Measurements from ENCODE around the gene GDI1. TPM values are rescaled to one million over a fixed set of nuclear protein-coding genes. Genes with fewer than 3 reads are reported as not detected.

Gene GDI1
- total and polyA plus RNA-seq, 2 of the 4 experiments (the other 2 are of a cell fraction), result 113 to 291 TPM

Small RNA genes lying within 50 kb of the gene (microRNA-seq; reads per million reads assigned to microRNA genes)
- gene MIR6858 (ENCODE audit: insufficient read depth in 1 of 2, insufficient read length in 1 of 2, unreplicated experiment in 1 of 2) (0 to 3.3 reads per million in 2 experiments), gene SNORA70 (ENCODE audit: insufficient read depth, insufficient read length) (not detected)

Small RNA genes lying within 50 kb of the gene (small RNA-seq; reads per million reads assigned to genes)
- gene MIR6858, result 0 reads per million in 5 experiments
- 0 reads per million in 5 experiments for gene SNORA70

Other genes starting within 250 kb of the GDI1 start
- not detected in 2 replicates for gene OPN1MW2, start 217.4 kb upstream of the GDI1 start, total RNA-seq (2012; rRNA removed)
- not detected in 2 replicates for gene OPN1MW2, start 217.4 kb upstream of the GDI1 start, polyA plus RNA-seq (2012; rRNA removed)
- gene OPN1MW3, start 179.6 kb upstream of the GDI1 start, total RNA-seq (2012; rRNA removed), result not detected in 2 replicates
- gene OPN1MW3, start 179.6 kb upstream of the GDI1 start, polyA plus RNA-seq (2012; rRNA removed), result not detected in 2 replicates
- not detected in 2 replicates for gene TEX28, start 142.0 kb upstream of the GDI1 start, total RNA-seq (2012; rRNA removed)
- not detected in 2 replicates for gene TEX28, start 142.0 kb upstream of the GDI1 start, polyA plus RNA-seq (2012; rRNA removed)
- gene TKTL1, start 141.4 kb upstream of the GDI1 start, total RNA-seq (2012; rRNA removed), result not detected in 2 replicates
- gene TKTL1, start 141.4 kb upstream of the GDI1 start, polyA plus RNA-seq (2012; rRNA removed), result not detected in 2 replicates
- 1,356 and 1,443 TPM in 2 replicates for gene FLNA, start 62.5 kb upstream of the GDI1 start, total RNA-seq (2012; rRNA removed)
- 1,357 and 1,435 TPM in 2 replicates for gene FLNA, start 62.5 kb upstream of the GDI1 start, polyA plus RNA-seq (2012; rRNA removed)
- gene EMD, start 57.9 kb upstream of the GDI1 start, total RNA-seq (2012; rRNA removed), result 9.9 and 11.4 TPM in 2 replicates
- 68.8 and 80.6 TPM in 2 replicates for gene EMD, start 57.9 kb upstream of the GDI1 start, polyA plus RNA-seq (2012; rRNA removed)
- gene RPL10, start 38.8 kb upstream of the GDI1 start, total RNA-seq (2012; rRNA removed), result 1,582 and 1,900 TPM in 2 replicates
- gene RPL10, start 38.8 kb upstream of the GDI1 start, polyA plus RNA-seq (2012; rRNA removed), result 4,696 and 7,467 TPM in 2 replicates
- gene DNASE1L1, start 27.9 kb upstream of the GDI1 start, total RNA-seq (2012; rRNA removed), result 42.5 and 51.4 TPM in 2 replicates
- 54.7 and 55.5 TPM in 2 replicates for gene DNASE1L1, start 27.9 kb upstream of the GDI1 start, polyA plus RNA-seq (2012; rRNA removed)
- 4.4 and 4.8 TPM in 2 replicates for gene TAFAZZIN, start 25.6 kb upstream of the GDI1 start, total RNA-seq (2012; rRNA removed)
- 24.4 and 26.6 TPM in 2 replicates for gene TAFAZZIN, start 25.6 kb upstream of the GDI1 start, polyA plus RNA-seq (2012; rRNA removed)
- gene ATP6AP1, start 8.5 kb upstream of the GDI1 start, total RNA-seq (2012; rRNA removed), result 13.8 and 13.9 TPM in 2 replicates
- gene ATP6AP1, start 8.5 kb upstream of the GDI1 start, polyA plus RNA-seq (2012; rRNA removed), result 96.7 and 98.4 TPM in 2 replicates
- gene FAM50A, start 7.0 kb downstream of the GDI1 start, total RNA-seq (2012; rRNA removed), result 46.4 and 65.5 TPM in 2 replicates
- 107 and 119 TPM in 2 replicates for gene FAM50A, start 7.0 kb downstream of the GDI1 start, polyA plus RNA-seq (2012; rRNA removed)
- 4.3 and 8.1 TPM in 2 replicates for gene PLXNA3, start 21.1 kb downstream of the GDI1 start, total RNA-seq (2012; rRNA removed)
- 111 and 126 TPM in 2 replicates for gene PLXNA3, start 21.1 kb downstream of the GDI1 start, polyA plus RNA-seq (2012; rRNA removed)
- 3.6 and 6.4 TPM in 2 replicates for gene LAGE3, start 42.1 kb downstream of the GDI1 start, total RNA-seq (2012; rRNA removed)
- 14.8 and 17.6 TPM in 2 replicates for gene LAGE3, start 42.1 kb downstream of the GDI1 start, polyA plus RNA-seq (2012; rRNA removed)
- 21.4 and 28.3 TPM in 2 replicates for gene UBL4A, start 49.5 kb downstream of the GDI1 start, total RNA-seq (2012; rRNA removed)
- gene UBL4A, start 49.5 kb downstream of the GDI1 start, polyA plus RNA-seq (2012; rRNA removed), result 22.2 and 24.6 TPM in 2 replicates
- 15.2 and 16.1 TPM in 2 replicates for gene SLC10A3, start 53.5 kb downstream of the GDI1 start, total RNA-seq (2012; rRNA removed)
- 24.6 and 26.9 TPM in 2 replicates for gene SLC10A3, start 53.5 kb downstream of the GDI1 start, polyA plus RNA-seq (2012; rRNA removed)
- 14.0 and 15.0 TPM in 2 replicates for gene FAM3A, start 79.1 kb downstream of the GDI1 start, total RNA-seq (2012; rRNA removed)
- 47.2 and 52.0 TPM in 2 replicates for gene FAM3A, start 79.1 kb downstream of the GDI1 start, polyA plus RNA-seq (2012; rRNA removed)
- gene G6PD, start 109.7 kb downstream of the GDI1 start, total RNA-seq (2012; rRNA removed), result 60.0 and 77.1 TPM in 2 replicates
- gene G6PD, start 109.7 kb downstream of the GDI1 start, polyA plus RNA-seq (2012; rRNA removed), result 174 and 213 TPM in 2 replicates
- gene IKBKG, start 110.5 kb downstream of the GDI1 start, total RNA-seq (2012; rRNA removed), result 13.9 and 16.5 TPM in 2 replicates
- gene IKBKG, start 110.5 kb downstream of the GDI1 start, polyA plus RNA-seq (2012; rRNA removed), result 38.2 and 41.3 TPM in 2 replicates
- not detected in 2 replicates for gene CTAG1A, start 148.0 kb downstream of the GDI1 start, total RNA-seq (2012; rRNA removed)
- not detected in 2 replicates for gene CTAG1A, start 148.0 kb downstream of the GDI1 start, polyA plus RNA-seq (2012; rRNA removed)
- not detected in 2 replicates for gene CTAG1B, start 182.1 kb downstream of the GDI1 start, total RNA-seq (2012; rRNA removed)
- gene CTAG1B, start 182.1 kb downstream of the GDI1 start, polyA plus RNA-seq (2012; rRNA removed), result not detected in 2 replicates
- 23.6 and 27.1 TPM in 2 replicates for gene CTAG2, start 216.4 kb downstream of the GDI1 start, total RNA-seq (2012; rRNA removed)
- 42.5 and 59.8 TPM in 2 replicates for gene CTAG2, start 216.4 kb downstream of the GDI1 start, polyA plus RNA-seq (2012; rRNA removed)